Measurements from ENCODE around the gene FLYWCH2. TPM values are rescaled to one million over a fixed set of nuclear protein-coding genes. Genes with fewer than 3 reads are reported as not detected.
"Not testable (repeated sequence)": the region's sequence is repeated elsewhere in the genome, so short reads cannot be mapped to it uniquely, and the experiment has no call there.

The FLYWCH2 gene
- total RNA-seq, 1 experiment from 2014 or later: 31.8 TPM

DNA sequence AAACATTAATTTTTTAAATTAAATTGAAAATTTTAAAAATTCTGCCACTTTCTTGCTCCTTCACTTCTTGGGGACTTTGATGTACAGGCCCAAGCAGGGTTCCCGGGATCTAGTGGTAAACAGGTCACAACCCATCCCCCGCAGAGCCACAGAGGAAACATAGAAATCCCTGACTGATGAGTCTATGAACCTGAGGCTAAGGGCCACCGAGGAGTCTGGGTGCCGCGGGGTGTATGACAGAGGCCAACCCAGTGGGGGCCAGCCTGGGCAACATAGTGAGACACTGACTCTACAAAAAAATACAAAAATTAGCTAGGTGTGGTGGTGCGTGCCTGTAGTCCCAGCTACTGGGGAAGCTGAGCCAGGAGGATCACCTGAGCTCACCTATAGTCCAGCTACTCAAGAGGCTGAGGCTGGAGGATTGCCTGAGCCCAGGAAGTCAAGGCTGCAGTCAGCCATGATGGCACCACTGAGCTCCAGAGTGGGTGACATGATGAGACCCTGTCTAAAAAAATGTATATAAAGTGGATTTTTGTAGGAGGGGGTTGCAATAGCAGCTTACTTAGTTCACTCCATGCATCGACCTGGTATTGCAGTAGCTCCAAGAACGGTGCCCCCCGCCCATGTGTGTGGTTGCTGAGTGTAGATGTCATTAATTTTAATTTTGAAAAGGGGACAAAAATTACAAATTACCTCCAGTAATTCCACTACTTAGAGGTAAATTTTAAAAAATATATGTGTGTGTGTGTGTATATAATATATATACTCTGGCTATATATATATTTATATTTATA, 19.5 kb downstream of the FLYWCH2 start:
- in situ Hi-C loops (cut with HindIII; ENCODE audit: low pct_unique_long_range_greater_than_20kb, low sequenced_read_pairs): no loop called here
- DNase-seq (ENCODE audit: low read depth, low spot score): no peak

DNA sequence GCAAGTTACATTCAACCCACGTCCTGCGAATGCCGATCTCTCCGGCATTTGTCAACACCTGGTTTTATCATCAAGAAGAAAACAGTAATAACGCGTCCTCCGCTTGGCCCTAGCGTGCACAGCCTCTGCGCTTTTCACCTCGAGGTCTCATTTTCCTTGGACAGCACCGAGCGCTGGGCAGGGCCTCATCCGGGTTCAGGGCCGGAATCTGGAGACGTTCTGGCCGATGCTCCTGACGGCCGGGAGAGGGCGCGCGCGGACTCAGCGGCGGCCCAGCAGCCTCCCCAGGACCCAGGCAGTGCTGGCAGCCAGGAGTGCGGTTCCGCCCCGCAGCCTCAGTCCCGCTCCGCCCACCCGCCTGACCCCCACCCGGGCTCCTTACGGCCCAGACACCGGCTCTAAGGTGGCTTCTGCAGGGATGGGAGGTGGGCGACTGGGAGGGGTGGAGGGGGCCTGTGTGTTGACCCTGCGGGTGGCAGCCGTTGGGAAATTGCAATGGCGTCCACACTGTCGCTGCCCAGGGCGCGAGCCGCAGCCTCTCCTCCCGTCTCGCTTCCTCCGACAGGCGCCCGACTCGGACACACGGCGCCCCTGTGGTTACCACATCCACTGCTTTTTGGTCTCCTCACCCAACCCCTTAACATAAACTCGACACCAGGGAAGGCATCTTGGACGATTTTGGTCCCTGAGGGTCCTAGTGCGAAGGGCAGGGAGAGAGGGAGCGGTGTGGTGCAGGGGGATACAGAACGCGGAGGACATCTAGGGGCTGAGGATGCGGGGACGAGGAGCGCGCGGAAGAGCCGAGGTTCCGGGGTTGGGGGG, 21.3 kb downstream of the FLYWCH2 start:
- DNase-seq (ENCODE audit: low read depth, low spot score): peak; percentile 82
- in situ Hi-C loops (cut with HindIII; ENCODE audit: low pct_unique_long_range_greater_than_20kb, low sequenced_read_pairs): no loop called here

DNA sequence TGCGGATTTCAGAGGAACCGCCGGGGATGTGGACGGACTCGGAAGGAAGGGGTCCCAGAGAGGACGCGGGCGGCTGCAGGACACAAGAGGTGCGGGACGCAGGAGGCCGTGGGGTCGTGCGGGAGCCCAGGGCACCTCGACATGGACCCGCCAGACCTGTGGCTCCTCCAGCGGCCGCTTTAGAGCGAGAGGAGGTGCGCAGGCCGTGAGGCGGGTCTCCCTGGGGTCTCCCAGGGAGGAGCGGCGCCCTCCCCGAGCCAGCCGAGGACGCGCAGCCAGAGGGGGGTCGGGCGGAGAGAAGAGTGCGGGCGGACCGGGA, 21.9 kb downstream of the FLYWCH2 start:
- DNase-seq (ENCODE audit: low read depth, low spot score): no peak
- in situ Hi-C loops (cut with HindIII; ENCODE audit: low pct_unique_long_range_greater_than_20kb, low sequenced_read_pairs): no loop called here

DNA sequence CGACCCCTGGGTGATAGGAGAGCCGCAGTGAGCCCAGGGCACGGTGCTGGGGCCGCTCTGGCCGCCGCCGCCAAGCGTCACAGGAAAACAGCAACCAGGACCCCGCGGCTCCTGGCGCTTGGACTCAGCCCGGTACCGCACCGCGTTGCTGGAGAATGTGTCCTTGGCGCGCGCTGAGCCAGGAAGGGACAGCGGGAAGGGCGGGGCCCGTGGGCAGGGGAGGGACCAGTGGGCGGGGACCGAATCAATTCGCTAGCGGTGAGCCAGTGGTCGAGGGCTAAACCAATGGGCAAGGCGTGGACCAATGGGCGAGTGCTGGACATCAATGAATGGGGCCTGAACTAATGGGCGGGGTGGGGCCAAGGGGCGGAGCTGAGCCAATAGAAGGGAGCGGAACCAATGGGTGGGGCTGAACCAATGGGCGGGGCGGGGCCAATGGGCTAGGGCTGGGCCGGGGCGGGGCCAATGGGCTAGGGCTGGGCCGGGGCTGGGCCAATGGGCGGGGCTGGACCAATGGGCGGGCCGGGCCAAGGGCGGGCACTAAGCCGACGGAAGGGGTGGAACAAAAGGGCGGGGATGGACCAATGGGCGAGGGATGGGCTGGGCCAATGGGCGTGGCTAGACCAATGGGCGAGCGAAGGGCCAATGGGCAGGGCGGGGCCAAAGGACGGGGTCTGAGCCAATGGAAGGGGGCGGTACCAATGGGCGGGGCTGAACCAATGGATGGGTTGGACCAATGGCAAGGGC, 22.4 kb downstream of the FLYWCH2 start:
- DNase-seq (ENCODE audit: low read depth, low spot score): peak; percentile 99
- in situ Hi-C loops (cut with HindIII; ENCODE audit: low pct_unique_long_range_greater_than_20kb, low sequenced_read_pairs): no loop called here

DNA sequence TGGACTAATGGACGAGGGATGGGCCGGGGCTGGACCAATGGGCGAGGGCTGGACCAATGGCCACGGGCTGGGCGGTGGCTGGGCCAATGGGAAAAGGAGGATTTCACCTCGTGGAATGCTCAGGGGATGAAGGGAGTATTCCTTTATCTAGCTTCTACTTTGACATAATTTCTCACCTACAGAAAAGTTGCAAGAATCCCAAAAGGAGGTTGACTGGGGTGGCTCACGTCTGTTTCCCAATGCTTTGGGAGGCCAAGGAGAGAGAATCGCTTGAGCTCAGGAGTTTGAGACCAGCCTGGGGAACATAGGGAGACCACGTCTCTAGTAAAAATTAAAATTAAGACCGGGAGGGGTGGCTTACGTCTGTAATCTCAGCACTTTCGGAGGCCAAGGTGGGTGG, 23.0 kb downstream of the FLYWCH2 start:
- in situ Hi-C loops (cut with HindIII; ENCODE audit: low pct_unique_long_range_greater_than_20kb, low sequenced_read_pairs): no loop called here

DNA sequence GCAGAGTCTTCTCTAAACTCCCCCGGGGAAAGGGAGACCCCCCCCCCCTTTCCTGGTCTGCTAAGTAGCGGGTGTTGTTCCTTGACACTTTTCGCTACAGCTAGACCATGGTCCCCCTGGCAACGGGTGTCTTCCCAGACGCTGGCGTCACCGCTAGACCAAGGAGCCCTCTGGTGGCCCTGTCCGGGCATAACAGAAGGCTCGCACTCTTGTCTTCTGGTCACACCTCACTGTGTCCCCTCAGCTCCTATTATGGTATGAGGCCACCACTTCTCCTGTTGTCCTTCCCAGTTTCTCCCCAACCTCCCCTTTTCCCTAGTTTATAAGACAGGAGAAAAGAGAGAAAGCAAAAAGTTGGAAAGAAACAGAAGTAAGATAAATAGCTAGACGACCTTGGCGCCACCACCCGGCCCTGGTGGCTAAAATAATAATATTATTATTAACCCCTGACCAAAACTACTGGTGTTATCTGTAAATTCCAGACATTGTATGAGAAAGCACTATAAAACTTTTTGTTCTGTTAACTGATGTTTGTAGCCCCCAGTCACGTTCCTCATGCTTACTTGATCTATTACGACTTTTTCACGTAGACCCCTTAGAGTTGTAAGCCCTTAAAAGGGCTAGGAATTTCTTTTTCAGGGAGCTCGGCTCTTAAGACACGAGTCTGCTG, 24.2 kb downstream of the FLYWCH2 start:
- DNase-seq (ENCODE audit: low read depth, low spot score): peak; percentile 51
- in situ Hi-C loops (cut with HindIII; ENCODE audit: low pct_unique_long_range_greater_than_20kb, low sequenced_read_pairs): not testable (repeated sequence)

More for the DNA sequence above, 23.0 kb downstream of the FLYWCH2 start:
- DNase-seq (ENCODE audit: low read depth, low spot score): no peak

DNA sequence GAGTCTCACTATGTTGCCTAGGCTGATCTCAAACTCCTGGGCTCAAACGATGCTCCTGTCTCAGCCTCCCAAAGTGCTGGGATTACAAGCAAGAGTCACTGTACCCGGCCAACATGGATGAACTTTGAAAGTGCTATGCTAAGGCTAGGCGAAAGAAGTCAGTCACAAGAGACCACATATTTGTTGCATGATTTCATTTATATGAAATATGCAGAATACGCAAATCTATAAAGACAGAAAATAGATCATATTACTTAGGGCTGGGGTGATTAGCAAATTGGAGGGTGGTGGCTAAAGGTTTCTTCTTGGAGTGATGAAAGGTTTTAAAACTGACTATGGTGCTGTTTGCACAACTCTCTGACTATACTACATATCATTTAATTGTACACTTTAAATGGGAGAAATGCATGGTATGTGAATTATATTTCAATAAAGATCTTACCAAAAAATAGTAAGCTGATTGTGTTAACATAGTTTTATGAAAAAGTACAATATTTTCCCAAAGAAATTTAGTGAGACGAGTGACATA, 27.5 kb downstream of the FLYWCH2 start:
- no peak for DNase-seq (ENCODE audit: low read depth, low spot score)
- in situ Hi-C loops (cut with HindIII; ENCODE audit: low pct_unique_long_range_greater_than_20kb, low sequenced_read_pairs): no loop called here

DNA sequence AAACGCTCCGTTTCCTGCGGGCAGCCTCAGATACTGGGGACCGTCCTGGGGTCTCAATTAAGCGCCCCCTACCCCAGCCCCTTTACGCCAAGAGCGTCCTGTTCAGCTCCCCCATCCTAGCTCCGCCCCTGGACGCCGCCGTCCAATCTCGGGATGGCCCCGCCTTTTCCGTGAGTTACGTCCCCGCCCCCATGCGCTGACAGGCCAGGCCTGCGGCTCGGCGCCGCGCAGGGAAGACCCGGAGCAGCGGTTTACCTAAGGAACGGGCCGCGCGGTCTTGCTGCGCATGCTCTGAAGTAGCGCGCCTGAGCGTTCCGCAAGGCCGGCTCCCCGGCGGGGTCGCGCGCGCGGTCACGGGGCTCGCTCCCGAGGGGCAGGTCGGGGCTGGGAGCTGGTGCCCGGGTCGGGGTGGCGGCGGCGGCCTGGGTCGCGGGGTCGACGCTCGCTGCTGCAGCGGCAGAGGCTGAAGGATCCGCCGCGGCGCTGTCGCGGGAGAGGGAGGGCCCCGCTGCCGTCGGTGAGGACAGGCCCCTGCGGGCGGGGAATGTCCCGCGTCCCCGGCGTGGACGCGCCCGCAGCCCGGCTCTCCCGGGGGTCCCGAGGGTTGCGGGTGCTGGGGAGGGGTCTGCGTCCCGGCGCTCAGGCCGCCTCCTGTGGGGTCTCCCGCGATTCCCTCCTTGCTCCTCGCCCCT, 28.8 kb downstream of the FLYWCH2 start, which contains the start of gene FLYWCH1:
TSS of gene FLYWCH1 (plus strand) at position 294 of the 692 bp plus-strand sequence. CDS start 17,755 bp downstream, outside the sequence.
- in situ Hi-C loops (cut with HindIII; ENCODE audit: low pct_unique_long_range_greater_than_20kb, low sequenced_read_pairs): no loop called here

DNA sequence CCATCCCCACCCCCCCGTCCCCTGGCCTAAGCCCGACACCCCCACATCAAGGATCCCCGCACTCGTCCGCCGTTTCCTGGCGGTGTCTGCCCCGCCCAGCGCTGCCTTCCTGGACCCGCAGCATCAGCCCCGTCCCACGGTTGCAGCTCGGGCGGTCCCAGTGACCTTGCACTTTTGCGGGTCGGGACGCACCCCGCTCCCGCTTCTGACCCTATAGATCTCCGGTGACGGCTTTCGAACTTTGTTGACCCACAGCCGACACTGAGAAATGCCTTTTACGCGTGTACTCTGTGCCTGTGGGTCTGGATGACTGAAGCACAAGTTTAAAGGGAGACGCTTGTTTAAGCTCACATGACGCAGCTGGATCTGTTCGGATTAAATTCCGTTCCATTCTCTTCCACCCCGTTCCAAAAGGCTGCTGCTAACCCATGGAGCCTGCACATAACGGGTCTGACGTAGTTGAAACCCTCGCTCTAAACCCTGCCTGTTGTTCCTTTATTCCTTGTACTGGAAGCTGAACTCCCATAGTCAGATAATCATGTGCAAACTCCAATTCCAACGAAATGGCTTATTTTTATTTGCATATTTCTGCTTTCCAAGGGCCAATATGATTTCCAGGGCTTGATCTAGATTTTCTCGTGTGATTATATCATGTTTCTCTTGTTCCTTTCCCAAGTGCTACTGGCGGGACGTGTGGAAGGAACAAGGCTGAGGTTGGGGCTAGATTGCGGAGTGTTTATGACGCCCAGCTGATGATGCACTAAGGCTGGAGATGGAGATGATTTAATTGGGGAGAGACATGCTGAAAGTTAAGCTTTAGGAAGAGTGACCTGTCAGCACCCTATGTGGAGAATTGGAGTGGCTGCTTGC, 29.6 kb downstream of the FLYWCH2 start:
- in situ Hi-C loops (cut with HindIII; ENCODE audit: low pct_unique_long_range_greater_than_20kb, low sequenced_read_pairs): no loop called here
- peak; percentile 52 for DNase-seq (ENCODE audit: low read depth, low spot score)

More for the DNA sequence above, 28.8 kb downstream of the FLYWCH2 start, which contains the start of gene FLYWCH1:
- DNase-seq (ENCODE audit: low read depth, low spot score): peak; percentile 95

DNA sequence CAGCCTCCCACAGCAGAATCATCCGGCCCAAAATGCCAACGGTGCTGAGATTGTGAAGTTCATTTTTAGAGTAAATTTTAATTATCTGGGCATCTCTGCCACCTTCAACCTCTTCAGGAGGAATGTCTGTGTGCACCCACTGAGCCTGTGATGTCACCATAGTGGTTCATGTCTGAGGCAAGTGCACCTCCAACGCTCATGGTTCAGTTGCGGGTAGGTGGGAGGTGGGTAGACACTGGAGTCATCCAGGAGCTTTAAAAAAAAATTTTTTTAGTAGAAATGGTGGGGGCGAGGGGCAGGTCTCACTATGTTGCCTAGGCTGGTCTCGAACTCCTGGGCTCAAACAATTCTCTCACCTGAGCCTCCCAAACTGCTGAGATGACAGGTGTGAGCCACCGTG, 30.6 kb downstream of the FLYWCH2 start:
- in situ Hi-C loops (cut with HindIII; ENCODE audit: low pct_unique_long_range_greater_than_20kb, low sequenced_read_pairs): no loop called here

DNA sequence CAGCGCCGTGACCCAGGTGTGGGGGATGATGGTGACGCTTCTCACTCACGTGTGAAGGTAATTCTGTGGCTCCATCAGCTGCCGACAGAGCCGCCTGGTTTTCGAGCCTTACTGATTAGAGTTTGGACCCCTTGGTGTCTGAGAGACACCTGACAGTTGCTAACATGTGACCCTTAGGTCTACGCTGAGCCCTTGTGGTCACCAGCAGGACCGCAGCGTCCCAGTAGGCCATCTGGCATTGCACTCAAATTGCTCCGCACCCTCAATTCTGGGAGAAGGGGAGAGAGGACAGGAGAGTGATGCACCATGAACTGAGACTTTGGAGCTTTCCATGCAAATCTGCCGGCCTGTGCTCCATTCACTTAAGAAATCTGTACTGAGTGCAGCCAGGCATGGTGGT, 31.2 kb downstream of the FLYWCH2 start:
- no peak for DNase-seq (ENCODE audit: low read depth, low spot score)
- in situ Hi-C loops (cut with HindIII; ENCODE audit: low pct_unique_long_range_greater_than_20kb, low sequenced_read_pairs): no loop called here

More for the DNA sequence above, 30.6 kb downstream of the FLYWCH2 start:
- no peak for DNase-seq (ENCODE audit: low read depth, low spot score)

DNA sequence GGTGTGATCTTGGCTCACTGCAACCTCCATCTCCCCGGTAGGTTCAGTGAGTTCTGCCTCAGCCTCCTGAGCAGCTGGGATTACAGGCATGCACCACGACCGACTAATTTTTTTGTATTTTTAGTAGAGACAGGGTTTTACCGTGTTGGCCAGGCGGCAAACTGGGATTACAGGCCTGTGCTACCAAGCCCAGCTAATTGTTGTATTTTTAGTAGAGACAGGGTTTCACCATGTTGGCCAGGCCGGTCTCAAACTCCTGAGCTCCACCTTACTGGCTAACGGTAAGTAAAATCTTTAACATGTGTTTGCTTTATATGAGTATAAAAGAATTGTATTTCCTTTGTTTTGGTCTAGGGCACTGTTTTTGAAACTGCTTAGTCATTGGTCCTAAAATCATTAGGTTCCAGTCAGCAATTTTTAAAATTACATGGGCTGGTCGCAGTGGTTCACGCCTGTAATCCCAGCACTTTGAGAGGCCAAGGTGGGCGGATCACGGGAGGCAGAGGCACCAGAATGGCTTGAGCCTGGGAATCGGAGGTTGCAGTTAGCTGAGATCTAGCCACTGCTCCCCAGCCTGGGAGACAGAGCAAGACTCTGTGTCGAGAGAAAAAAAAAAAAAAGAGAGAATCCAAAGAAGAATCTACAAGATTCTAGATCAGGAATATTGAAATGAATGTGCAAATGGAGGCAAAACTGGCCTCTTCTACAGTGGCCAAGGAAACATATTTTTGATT, 32.3 kb downstream of the FLYWCH2 start:
- in situ Hi-C loops (cut with HindIII; ENCODE audit: low pct_unique_long_range_greater_than_20kb, low sequenced_read_pairs): no loop called here
- DNase-seq (ENCODE audit: low read depth, low spot score): no peak

DNA sequence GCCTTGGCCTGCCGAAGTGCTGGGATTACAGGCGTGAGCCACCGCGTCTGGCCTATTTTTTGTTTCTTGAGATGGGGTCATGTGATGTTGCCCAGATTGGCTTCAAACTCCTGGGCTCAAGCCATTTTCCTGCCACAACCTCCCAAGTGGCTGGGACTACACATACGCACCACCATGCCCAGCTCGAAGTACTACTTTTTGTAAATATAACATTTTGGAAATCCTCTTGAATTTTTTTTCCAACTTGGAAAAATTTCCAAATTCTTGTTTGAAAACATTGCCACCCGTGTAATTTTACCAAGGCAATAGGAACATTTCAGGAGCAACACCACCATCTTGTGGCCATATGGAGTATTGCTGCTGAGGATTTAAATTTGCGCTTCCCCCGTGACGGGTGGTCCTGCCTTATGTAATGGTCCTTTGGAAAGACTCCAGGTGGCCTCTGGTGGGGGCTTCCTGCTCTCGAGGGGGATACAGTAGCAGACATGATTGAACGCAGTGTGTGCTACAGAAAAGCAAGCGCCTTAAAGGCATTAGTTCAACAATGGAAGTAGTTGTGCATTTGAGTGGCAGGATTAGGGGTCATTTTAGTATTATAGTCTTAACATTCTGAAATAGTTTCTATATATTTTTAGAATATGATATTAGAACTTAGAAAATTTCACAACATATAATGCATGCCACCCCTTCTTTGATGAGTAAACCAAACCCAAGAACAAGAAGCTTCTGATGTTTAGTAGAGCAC, 36.7 kb downstream of the FLYWCH2 start:
- in situ Hi-C loops (cut with HindIII; ENCODE audit: low pct_unique_long_range_greater_than_20kb, low sequenced_read_pairs): no loop called here

DNA sequence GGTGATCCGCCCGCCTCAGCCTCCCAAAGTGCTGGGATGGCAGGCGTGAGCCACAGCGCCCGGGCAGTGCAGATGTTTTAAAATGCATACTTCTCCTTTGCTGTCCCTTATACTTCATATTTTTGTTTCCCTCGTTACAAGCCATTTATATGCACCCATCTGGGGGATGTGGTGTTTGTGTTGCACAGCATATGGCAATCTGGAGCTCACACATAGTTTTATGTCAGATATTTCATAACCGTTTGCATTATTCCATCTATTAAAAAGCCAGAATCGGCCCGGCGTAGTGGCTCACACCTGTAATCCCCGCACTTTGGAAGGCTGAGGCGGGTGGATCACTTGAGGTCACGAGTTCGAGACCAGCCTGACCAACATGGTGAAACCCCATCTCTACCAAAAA, 40.5 kb downstream of the FLYWCH2 start:
- in situ Hi-C loops (cut with HindIII; ENCODE audit: low pct_unique_long_range_greater_than_20kb, low sequenced_read_pairs): no loop called here
- DNase-seq (ENCODE audit: low read depth, low spot score): no peak

More for the DNA sequence above, 36.7 kb downstream of the FLYWCH2 start:
- DNase-seq (ENCODE audit: low read depth, low spot score): peak; percentile 75

Data from SK-MEL-5 (cell line).